Dermis blood vessel endothelial cell (primary cell): Measurements from ENCODE around the gene NGRN. TPM values are rescaled to one million over a fixed set of nuclear protein-coding genes. Genes with fewer than 3 reads are reported as not detected.

Experiments used
- DNase-seq: peaks from one replicate; pipeline ENCODE4 v3.0.0; 2010
- total RNA-seq: library from RNA; depleted of rRNA; stranded (reverse); fragments of >200 nt; gene quantifications from 2 replicates; pipeline ENCODE4 v1.2.3, GENCODE V29; 2014

The NGRN gene
- total RNA-seq, 1 donor from 2014 or later, result 92.9 TPM

DNA sequence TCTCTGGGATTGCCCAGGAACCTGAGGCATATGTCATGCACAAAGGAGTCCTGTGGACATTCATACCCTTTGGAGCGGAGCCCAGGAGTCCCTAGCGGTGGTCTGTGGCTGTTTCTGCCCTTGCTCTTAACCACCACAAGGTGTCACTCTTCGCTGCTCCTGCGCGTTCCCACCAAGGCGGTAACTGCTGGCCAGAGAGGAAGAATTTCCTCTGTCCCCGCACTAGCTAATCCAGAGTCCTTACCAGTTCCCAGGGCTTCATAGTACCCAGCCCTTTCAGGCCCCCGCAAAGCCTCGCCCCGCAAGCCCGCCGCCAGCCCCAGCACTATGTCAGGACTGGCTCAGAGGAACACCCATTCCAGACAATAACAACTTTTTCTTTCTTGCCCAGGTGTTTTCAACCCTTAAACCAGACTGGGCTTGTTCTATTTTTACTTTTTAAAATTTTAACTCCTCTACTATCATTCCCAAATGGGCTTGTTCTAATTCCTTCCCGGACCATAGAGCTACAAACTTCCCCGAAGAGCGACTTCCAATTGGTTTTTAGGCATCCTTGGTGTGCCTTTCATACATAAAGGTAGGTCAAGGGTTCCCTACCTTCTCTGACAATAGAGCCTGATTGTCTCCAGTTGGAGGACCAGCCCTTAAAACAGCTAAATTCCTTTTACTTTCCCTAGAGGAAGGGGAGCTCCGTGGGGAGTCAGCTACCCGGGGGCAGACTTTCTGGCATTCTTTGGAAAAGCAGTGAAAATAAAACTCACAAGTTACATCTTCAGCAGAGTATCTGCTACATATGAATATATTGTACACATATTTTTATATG lies 54.8 kb downstream of the NGRN start:
- DNase-seq, result peak; percentile 96

DNA sequence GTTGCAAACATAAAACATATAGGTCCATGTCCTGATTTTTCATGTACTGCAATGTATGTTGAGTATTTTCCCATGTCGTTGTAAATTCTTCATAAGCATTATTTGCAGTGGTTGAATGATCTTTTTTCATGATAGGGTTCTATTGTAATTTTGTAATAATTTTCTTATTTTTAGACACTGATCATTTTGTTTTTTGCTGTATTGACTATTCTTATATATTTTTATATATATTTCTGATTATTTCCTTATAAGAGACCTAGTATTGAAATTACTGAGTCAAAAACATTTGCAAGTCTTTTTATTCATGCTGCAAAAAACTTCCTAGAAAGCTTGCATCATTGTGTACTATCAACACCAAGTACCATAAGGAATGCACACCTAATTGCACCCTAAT lies 55.4 kb downstream of the NGRN start:
- no peak for DNase-seq

Other genes starting within 250 kb of the NGRN start
- 77.3 and 127 TPM in 2 replicates for gene IDH2, start 163.2 kb upstream of the NGRN start, total RNA-seq
- 6.3 and 9.4 TPM in 2 replicates for gene SEMA4B, start 64.3 kb upstream of the NGRN start, total RNA-seq
- gene CIB1, start 31.7 kb upstream of the NGRN start, total RNA-seq, result 22.5 and 26.2 TPM in 2 replicates
- 11.7 and 13.6 TPM in 2 replicates for gene GDPGP1, start 31.5 kb upstream of the NGRN start, total RNA-seq
- 0.09 and 0.17 TPM in 2 replicates for gene TTLL13, start 16.1 kb upstream of the NGRN start, total RNA-seq
- gene ZNF774, start 86.6 kb downstream of the NGRN start, total RNA-seq, result 1.4 and 2.2 TPM in 2 replicates
- 233 and 524 TPM in 2 replicates for gene IQGAP1, start 122.6 kb downstream of the NGRN start, total RNA-seq